GM19043 (cell line): ENCODE data around the gene ESRRB.

Source experiments
- ATAC-seq: cut with Tn5 transposase; IDR thresholded peaks from one replicate; pipeline ENCODE4 v1.9.1; 2021; ENCODE audit warnings: low read depth; ENCODE audit not compliant: unreplicated experiment

Gene ESRRB

DNA sequence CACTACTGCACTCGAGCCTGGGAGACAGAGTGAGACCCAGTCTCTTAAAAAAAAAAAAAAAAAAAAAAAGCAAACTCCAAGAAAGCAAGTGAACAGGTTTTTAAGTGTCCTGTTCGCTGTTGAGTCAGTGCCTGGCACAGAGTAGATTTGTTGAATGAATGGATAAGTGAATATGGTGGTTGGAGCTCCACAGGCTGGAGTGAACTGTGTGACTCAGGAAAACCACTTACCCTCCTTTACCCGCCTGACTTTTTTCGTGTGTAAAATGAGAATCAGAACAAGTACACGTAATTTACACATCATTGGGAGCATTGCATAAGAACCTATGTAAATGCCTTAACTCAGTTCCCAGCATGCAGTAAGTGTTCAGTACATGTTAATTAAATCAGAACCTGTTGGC lies 24.0 kb upstream of the ESRRB start:
- no peak for ATAC-seq

DNA sequence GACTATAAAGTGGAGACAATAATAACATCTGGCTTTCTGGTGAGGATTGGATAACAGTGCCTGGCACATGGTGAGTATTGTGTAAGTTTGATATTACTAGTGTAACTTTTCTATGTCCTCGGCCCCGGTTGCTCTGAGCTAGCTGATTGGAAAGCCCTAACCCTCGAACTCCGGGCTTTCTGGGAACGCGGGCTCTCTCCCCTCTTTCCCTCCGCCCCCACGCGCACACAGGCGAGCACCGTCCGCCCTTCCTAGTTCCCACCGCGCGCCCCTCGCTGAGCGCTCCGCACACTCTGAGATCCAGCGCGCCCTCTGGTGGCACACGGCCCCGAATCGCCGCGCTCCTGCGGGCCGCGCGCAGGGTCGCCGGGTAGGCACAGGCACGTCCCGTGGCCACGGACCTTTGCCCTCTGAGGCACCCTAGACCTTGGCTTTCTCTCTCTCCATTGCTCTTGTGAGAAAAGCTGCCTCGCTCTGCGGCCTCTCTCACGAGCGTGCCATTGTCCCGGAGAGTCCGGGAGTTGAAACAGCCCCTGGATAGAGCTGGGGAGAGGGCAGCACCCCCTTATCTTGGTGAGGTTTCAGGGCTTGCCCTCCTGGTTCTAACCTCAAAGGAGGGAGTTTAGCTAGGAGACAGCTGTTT lies 23.2 kb upstream of the ESRRB start:
- ATAC-seq: no peak

DNA sequence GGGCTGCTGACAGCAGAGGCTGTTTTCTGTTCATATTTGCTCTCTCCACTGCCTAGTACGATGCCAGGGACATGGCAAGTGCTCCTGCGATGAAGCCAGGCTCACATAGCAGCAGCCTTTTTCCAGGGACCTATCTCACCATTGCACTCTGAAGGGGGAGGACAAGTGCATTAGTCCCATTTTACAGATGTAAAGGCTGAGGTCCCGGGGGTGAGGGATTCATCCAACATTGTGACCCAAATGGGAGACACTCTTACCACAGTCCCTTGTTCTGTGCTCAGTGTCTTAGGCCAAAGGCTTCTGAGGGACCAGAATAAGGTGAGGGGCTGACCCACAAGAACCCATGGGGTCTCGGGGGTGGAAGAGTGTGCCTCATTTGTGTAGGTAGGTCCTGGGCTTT lies 21.6 kb upstream of the ESRRB start:
- no peak for ATAC-seq

DNA sequence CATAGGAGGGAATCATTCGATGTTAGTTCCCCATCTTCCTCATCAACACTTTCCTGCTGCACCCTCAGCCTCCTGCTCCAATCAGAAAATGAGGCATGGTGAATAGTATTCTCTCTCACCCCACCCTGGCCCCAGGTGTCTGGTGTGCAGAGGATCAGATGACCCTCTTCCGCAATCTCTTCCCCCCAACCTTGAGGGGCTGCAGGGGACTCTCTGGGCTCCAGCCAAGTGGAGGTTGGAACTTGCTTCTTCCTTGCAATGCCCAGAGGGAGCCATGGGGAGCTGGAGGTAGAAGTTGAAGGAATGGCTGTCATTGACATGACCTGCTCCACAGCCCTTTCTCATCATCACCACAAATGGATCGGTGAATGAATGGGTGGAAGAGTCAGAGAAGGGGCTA lies 20.2 kb upstream of the ESRRB start:
- ATAC-seq: no peak

DNA sequence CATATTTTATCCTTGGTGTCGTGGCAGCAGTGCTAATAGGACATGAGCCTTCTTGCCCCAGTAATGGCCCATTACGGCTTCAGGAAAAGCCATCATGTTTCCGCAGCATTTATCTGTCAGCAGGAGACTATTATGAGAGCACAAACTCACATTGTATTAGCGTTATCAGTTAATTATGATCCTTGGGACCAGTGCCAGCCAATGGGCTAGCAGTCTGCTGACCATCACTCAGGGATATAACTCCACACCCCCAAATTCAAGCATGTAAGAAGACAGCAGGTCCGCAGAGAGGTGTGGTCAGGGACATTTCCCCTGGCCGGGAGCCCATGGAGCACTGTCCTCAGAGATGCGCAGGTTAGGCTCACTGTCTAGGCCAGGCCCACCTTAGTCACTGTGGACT lies 4.9 kb upstream of the ESRRB start:
- ATAC-seq: no peak

DNA sequence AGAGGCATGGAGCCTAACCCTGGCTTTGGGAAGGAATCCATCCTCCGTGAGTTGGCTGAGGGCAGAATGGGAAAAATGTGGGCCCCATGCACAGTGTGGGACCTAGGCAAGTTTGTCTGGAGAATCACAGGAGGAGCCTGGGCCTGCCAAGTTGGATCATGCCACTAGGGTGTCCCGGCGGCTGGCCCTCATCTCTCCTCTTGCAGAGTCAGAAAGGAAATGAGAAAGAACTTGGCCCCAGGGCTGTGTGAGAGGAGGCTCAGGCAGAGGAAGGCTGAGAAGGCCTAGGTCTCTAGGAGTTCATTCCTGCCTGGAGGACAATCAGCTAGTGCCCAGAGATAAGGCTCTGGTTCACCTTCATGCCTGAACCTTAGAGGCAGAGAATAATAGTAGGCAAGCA lies 2.5 kb upstream of the ESRRB start:
- no peak for ATAC-seq

DNA sequence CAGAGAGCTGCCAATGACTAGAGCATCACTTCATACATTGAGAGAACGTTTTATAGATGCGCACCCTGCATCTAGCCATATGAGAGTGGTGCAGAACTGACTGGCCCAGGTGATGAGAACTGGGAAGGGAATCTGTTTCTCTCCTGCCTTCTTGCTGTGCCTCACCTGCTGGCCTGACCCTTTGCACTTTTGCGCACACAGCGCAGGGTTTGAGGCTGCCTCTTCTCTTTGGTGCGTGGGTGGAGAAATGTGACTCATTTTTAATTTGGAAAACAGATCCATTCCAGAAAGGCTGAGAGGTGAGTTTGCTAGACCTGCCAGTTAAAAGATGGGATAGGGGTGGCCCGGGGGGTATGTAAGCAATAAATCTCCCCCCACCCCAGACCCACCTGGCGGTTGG lies 453 bp upstream of the ESRRB start:
- no peak for ATAC-seq

DNA sequence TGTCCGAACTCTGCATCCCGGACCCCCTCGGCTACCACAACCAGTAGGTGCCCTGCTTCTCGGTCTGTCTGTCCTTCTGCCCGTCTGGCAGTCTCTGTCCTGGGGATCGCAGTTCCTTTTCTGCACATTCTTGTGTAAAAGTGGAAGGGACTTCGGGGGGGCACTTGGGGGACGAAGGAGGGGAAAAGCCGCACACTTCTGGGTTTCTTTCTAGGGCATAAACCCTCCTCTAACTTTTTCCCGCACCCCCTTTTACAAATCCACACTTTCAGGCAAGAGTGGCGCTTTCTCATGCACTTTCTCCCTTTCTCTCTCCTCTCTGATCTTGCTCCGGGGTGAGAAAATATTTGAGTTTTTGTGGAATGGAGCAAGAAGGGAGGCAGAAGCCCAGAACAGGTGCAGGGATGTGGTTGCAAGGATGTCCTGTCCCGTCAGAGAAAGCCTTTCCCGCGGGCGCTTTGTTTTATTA lies 506 bp downstream of the ESRRB start:
- no peak for ATAC-seq

DNA sequence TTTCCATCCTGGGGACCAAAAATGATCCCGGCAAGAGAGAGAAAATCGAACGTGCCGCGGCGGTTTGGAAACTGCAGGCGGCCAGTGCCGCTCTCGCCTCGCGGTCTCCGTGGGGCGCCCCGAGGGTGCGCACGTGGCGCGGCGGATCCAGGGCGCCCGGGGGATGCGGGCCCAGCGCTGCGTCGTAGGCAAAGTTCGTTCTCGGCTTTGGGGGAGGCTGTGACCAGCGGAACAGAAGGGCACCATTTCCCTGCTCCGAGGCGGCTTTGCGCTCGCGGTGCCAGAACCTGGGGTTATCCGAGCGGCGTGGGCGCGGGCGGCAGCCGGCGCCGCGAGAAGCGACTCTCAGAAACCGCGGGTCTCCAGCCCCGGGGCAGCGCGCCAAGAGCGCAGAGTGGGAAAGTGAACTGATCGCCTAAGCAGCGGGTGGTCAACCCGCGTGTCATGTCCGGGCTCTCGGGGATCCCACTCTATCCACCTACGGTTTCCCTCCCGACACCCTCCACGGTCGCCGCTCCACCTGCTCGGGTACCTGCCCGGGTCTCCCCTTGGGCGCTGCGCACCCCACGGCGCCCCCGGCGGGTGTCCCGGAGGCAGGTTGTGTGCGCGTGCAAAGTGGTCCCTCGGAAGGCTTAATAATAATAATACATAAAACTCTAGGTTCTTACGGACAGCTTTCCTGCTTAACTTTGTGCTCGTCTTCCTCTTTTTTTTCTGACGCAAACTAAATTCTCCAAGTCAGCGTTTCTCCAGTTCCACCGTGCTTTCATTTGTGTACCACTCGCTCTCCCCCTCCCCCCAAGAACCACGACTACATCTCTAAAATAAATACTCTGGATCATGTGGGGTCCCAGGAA lies 1.2 kb downstream of the ESRRB start:
- ATAC-seq: no peak

DNA sequence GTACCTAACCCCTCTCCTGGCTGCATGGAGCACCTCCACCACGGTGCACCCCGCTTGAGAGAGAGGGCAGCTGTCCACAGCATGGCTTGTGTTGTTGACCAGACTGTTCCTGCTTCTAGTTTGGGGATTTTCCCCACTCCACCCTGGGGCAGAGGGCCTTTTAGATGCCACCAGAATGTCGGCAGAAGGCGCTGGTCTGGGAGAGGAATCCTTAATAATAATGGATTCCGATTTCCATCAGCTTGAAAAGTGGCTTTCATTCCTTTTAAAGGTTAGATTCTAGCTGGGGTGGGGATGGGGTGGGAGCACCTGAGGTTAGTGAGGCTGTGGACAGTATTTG lies 1.8 kb downstream of the ESRRB start:
- ATAC-seq: no peak

DNA sequence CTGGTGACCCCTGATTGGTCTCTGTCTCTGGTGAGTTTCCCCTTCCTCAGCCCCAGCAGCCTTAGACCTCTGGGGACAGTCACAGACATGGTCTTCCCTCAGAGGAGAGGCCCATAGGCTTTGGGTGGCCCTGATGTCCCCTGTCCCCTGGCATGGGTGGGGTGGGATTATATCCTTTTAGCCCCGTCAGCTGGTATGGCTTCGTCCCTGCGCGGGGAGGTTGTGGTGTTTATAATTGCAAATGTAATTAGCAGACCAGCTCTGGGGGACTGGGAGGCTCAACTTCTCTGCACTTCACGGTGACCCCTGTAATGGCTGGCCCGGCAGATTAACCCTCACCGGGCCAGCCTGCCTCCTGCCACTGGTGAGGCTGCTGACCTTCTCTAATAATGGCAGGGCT lies 5.1 kb downstream of the ESRRB start:
- ATAC-seq: no peak

DNA sequence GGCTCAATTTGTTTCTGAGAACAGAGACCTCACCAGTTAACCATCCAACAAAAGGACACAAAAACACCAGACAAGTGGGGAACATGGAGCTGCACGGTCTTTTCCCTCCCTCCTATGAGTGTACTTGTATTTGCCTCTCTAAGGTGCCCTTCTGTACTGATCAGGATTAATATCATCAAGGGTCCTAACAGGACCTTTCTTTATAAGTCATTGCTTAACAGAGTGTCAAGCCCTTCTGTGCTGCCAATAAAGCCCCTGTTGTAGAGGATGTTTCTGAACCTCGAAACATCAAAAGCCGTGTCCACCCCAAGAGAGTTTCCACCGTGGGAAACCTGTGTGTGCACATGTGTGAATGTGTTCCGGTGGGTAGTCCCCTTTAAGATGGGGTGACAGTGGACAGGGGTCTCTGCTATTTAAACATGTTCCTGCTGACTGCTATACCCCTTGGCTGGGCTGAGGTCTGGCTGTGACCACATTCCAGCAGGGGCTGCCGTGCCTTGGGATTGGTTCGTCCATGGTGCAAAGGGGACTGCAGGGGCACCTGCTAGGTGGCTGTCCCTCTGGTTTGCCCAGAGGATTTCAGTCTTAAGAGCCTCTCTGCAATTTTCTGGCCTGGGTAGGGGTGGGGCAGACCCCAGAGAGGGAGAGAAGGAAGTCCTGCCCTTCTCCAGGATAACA lies 6.0 kb downstream of the ESRRB start:
- no peak for ATAC-seq

DNA sequence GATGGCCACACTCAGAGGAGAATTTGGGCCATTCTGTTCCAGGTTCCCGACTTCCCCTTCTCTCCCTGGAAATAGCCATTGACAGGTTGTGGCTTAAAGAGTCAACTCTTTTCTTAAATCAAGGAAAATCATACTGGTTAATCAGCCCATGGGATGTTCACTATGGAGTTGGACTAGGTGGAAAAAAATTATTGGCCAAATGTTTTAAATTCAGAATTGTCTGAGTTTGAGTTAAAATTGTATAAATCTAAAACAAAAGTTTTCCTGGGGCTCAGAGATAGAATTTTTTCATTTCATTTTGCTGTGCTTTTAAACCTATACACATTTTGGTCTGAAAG lies 6.5 kb downstream of the ESRRB start:
- ATAC-seq: no peak

DNA sequence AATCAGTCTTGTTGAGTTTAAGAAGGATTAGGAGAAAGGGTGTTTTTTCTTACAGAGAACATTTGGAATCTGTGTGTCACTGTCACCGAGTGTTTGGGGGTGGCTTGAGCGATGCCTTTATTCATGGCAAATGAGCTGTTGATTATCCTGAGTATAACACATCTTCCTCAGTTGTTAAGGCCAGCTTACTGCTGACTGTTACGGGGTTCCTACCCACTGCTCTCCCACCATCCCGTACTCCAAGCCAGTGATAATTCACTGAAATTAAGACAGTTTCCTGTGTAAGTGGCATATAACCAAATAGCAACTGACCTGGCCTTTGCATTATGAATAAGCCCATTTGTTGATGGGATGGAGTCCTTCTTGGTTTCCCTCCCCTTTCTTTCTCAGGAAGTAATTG lies 9.5 kb downstream of the ESRRB start:
- ATAC-seq: no peak

DNA sequence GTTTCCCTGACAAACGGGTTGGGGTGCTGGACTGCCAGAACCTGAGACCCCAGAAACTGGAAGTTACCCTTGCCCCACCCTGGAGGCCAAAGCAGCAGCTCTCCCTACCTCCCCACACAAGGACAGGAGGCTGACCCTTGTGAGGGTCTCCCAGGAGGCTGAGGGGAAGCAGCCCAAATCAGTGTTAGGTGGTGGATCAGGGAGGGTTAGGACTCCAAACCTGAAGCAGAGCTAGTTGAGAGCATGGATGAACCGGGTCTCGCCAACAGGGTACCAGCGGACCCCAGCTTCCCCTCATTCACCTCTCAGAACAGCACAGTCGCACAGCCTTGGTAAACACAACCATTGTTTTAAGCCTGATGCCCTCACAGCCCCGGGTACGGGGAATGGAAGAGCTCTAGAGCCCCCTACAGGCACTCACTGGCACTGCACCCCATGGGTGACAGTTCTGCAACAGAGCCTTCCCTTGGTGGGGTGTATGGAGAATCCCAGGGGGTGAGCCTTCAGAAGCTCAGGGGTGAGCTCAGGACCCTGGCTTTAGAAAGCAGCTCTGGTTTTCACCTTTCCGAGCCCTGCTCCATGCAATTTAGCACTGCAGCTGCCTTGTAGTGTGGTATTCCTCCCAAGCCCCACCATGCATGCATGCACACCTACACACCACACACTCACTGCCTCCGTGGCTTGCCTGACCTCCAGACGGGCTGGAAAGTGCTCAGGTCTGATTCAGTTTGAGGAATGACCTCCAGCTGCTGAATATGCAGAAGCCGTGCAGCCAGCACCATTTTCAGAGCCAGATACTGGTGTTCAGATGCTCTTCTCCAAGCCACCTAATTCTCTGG lies 11.2 kb downstream of the ESRRB start:
- no peak for ATAC-seq

DNA sequence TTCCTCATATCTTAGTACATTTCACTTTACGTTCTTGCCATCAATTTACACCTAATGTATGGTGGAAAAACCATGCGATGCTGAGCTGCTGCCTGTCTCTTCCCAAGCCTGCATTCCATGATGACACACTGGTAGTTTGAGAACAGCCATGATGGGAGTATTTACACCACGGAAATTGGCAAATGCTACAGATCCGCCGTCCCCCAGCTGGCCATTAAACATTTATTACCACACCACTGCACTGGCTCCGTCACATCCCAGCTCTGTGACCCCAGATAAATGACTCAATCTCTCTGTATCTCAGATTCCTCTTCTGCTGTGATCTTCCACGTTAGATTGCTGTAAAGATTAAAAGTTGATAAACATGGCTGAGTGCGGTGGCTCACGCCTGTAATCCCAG lies 13.9 kb downstream of the ESRRB start:
- ATAC-seq: no peak

DNA sequence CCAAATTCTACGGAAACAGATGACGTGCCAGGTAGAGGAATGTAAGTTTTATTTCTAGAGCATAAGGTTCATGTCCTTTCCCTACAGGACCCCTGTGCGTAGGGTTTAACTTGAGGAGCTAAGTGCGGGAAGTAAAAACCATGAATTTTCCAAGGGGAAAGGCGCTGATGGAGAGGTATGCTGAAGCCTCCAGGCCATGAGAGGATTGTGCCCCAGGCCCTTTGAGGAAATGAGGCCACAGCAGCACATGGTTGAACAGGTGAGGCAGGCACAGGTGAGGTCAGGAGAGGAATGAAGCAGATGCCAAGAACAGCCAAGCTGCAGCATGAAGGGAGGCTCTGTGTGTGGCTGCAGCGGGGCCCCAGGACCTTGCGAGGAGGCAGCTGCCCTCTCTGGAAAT lies 14.7 kb downstream of the ESRRB start:
- ATAC-seq: no peak

DNA sequence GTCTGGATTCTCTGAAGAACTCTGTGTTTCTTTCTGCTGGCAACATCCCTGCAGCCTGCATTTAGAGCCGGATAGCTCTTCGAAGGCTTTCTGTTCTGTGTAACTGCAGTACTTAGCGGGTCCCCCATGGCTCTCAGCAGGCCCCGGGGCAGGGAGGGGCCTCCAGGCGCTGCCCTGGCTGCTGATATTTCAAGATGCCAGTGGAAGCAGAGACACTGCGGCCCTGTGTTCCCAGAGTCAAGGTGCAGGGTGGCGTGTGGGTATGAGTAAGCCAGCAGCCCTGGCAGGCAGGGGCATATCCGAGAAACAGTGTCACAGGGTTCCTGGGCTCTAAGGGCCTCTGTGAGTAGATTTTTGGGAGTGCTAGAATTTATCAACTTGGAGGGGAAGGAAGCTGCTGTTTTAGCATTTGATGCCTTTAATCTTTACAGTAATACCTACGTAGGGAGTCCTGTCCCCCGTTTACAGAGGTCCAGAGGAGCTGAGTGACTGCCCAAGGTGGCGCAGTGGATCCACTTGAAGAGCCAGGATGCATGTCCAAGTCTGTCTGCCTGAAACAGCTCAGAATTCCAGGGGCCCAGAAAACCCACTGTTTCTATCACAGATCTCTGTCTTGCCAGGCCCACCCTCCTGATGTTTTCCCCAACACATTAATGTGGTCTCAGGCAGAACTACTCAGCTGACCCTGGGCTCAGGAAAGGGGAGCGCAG lies 16.2 kb downstream of the ESRRB start:
- ATAC-seq: no peak

DNA sequence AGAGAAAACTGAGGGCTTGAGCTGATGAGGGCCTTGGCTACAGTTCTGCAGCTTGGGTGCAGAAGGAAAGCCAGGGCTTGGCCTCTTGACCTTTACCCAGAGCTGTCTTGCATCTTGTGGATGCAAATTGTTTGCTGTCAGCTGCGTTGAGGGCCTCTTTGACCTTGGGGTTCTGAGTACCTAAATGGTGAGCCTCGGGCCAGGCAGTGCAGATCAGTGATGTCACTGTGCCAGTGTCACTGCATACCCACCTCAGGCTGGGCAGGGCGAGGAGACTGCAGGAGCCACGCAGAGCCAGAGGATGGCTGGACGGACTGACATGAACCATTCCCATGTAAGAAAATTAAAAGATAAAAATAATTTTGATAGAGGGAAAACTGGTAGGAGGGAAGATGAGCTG lies 18.6 kb downstream of the ESRRB start:
- ATAC-seq: no peak

DNA sequence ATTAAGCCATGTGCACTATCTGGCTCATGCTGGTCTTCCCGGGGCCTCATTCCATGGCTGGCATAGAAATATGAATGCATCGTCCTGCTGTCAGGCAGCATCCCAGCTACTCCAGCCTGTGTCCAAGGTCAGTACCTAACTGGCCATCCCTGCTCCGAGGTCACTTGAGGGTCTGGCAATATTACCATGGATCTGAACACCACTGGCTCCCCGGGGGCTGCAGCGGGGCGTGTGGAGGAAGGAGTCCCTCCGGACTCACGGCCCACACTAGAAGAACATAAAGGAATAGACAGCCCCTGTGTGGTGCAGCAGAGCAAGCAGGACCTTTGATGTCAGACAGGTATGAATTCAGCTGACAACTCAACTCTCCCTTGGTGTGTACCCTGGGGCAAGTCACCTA lies 19.2 kb downstream of the ESRRB start:
- no peak for ATAC-seq
